Medulla oblongata (tissue), 1 donor: ENCODE data around the gene CRYGS.

Experiments used
- DNase-seq: peaks from one replicate; pipeline ENCODE4 v3.0.0-alpha.2; 2015; ENCODE audit errors: extremely low spot score

Gene CRYGS

GRCh38 chr3:186493525-186494255, 50.5 kb downstream of the CRYGS start:
- DNase-seq = no peak

GRCh38 chr3:186492385-186492984, 51.7 kb downstream of the CRYGS start:
- DNase-seq = no peak

- DNase-seq = no peak
These were observed 54.7 kb downstream of the CRYGS start for GRCh38 chr3:186489507-186489906.
